ENCODE data around the gene EFCAB5. TPM values are rescaled to one million over a fixed set of nuclear protein-coding genes. Genes with fewer than 3 reads are reported as not detected.

The EFCAB5 gene
- total and polyA plus RNA-seq, 4 donors: under 0.01 to 0.05 TPM; not detected in 2

DNA sequence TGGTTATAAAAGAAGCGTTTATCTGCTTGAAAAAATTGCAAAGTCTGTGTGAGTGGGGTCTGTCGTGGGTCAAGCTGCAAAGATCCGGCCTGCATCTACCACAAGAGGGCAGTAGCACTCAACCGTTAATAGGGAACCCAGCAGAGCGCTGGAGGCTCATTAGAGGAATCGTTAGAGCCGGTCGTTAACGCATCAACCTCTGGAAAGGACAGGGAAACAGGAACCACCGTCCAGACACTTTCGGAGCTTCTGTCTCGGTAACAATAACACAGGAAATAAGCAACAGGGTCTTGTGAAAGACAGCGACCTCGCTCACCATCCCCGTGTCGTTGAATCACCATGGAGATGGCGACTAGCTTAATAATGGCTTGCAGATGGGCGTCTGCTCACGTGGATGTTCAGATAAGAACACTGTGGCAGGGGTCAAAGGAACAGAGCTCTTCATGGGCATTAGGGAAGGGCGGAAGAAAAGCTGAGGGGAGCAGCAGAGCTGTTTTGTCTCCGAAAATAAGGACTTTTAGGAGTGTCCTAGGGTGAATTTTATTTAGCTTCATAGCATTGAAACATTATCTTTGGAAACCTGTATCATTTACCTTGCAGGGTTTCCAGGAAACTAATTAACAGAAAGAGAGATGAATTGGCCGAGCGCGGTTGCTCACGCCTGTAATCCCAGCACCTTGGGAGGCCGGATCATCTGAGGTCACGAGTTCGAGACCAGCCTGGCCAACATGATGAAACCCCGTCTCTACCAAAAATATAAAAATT, 163.3 kb downstream of the EFCAB5 start (continued):
- TF ChIP-seq, protein P1, sequence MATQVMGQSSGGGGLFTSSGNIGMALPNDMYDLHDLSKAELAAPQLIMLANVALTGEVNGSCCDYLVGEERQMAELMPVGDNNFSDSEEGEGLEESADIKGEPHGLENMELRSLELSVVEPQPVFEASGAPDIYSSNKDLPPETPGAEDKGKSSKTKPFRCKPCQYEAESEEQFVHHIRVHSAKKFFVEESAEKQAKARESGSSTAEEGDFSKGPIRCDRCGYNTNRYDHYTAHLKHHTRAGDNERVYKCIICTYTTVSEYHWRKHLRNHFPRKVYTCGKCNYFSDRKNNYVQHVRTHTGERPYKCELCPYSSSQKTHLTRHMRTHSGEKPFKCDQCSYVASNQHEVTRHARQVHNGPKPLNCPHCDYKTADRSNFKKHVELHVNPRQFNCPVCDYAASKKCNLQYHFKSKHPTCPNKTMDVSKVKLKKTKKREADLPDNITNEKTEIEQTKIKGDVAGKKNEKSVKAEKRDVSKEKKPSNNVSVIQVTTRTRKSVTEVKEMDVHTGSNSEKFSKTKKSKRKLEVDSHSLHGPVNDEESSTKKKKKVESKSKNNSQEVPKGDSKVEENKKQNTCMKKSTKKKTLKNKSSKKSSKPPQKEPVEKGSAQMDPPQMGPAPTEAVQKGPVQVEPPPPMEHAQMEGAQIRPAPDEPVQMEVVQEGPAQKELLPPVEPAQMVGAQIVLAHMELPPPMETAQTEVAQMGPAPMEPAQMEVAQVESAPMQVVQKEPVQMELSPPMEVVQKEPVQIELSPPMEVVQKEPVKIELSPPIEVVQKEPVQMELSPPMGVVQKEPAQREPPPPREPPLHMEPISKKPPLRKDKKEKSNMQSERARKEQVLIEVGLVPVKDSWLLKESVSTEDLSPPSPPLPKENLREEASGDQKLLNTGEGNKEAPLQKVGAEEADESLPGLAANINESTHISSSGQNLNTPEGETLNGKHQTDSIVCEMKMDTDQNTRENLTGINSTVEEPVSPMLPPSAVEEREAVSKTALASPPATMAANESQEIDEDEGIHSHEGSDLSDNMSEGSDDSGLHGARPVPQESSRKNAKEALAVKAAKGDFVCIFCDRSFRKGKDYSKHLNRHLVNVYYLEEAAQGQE (IDR thresholded peaks at IDR 0.05): peak; percentile 39
- TF ChIP-seq RXRA (IDR thresholded peaks at IDR 0.05) (peak; percentile 54 to 73), SP1 (IDR thresholded peaks at IDR 0.05) (peak; percentile 54), ZBTB33 (IDR thresholded peaks at IDR 0.05) (no peak), JUND (IDR thresholded peaks at IDR 0.05) (no peak)

GRCh38 chr17:30112794-30113193, 171.4 kb downstream of the EFCAB5 start:
- no peaks in the 10 kb centered on the region for H3K27me3 ChIP-seq (ENCODE audit: control insufficient read depth in 4 of 4, insufficient read depth in 4 of 4, low read length in 3 of 4)
- H3K27ac ChIP-seq (ENCODE audit: low read depth in 1 of 2, low read length in 2 of 2): no peak overlapping the region
- no peaks in the 10 kb centered on the region for H3K36me3 ChIP-seq (ENCODE audit: control insufficient read depth in 4 of 4, insufficient read depth in 3 of 4, low read depth in 1 of 4, low read length in 3 of 4)
- TF ChIP-seq ZBTB33 (IDR thresholded peaks at IDR 0.05): no peak
- TF ChIP-seq SP1 (IDR thresholded peaks at IDR 0.05): no peak
- peak in 1 of 2 donors; percentile 14 for TF ChIP-seq EGR1 (IDR thresholded peaks at IDR 0.05; ENCODE audit: low read depth in 2 of 2)
- H3K9me3 ChIP-seq (ENCODE audit: control insufficient read depth in 4 of 4, low read length in 3 of 4): no peaks in the 10 kb centered on the region
- DNase-seq (ENCODE audit: low spot score): no peak
- peaks cover 0 to 5% (median under 1%) of the 10 kb centered on the region in 4 donors for H3K4me1 ChIP-seq (ENCODE audit: control insufficient read depth in 4 of 4, insufficient read depth in 4 of 4, low read length in 3 of 4)
- no peak overlapping the region for H3K9ac ChIP-seq (ENCODE audit: low read depth in 1 of 2, low read length in 2 of 2)
- H3K4me3 ChIP-seq (ENCODE audit: low read depth in 1 of 3, low read length in 3 of 3): no peak overlapping the region

- Histone ChIP-seq H3K27me3 (ENCODE audit: control insufficient read depth in 4 of 4, insufficient read depth in 4 of 4, low read length in 3 of 4) (no peaks in the 10 kb centered on the region), H3K36me3 (ENCODE audit: control insufficient read depth in 4 of 4, insufficient read depth in 3 of 4, low read depth in 1 of 4, low read length in 3 of 4) (no peaks in the 10 kb centered on the region), H3K9ac (ENCODE audit: low read depth in 1 of 2, low read length in 2 of 2) (no peak overlapping the region), H3K4me3 (ENCODE audit: low read depth in 1 of 3, low read length in 3 of 3) (no peak overlapping the region), H3K4me1 (ENCODE audit: control insufficient read depth in 4 of 4, insufficient read depth in 4 of 4, low read length in 3 of 4) (peaks cover 0 to 10% (median 2%) of the 10 kb centered on the region in 4 donors), H3K9me3 (ENCODE audit: control insufficient read depth in 4 of 4, low read length in 3 of 4) (no peaks in the 10 kb centered on the region), H3K27ac (ENCODE audit: low read depth in 1 of 2, low read length in 2 of 2) (no peak overlapping the region)
- no peak for DNase-seq (ENCODE audit: low spot score)
- TF ChIP-seq EGR1 (IDR thresholded peaks at IDR 0.05; ENCODE audit: low read depth in 2 of 2): no peak
- peak; percentile 27 for TF ChIP-seq ZBTB33 (IDR thresholded peaks at IDR 0.05)
- no peak for TF ChIP-seq GABPA (IDR thresholded peaks at IDR 0.05 in 1 of 2, conservative IDR thresholded peaks at IDR 0.05 in 1 of 2)
- no peak for TF ChIP-seq JUND (IDR thresholded peaks at IDR 0.05)
- peak in 1 of 2 donors; percentile 13 for TF ChIP-seq HNF4A (conservative IDR thresholded peaks at IDR 0.05)
- TF ChIP-seq, protein P2, sequence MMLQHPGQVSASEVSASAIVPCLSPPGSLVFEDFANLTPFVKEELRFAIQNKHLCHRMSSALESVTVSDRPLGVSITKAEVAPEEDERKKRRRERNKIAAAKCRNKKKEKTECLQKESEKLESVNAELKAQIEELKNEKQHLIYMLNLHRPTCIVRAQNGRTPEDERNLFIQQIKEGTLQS (IDR thresholded peaks at IDR 0.05): no peak
- TF ChIP-seq, protein P1 (IDR thresholded peaks at IDR 0.05): no peak
- TF ChIP-seq NR2F2 (IDR thresholded peaks at IDR 0.05): no peak
- TF ChIP-seq, protein P3, sequence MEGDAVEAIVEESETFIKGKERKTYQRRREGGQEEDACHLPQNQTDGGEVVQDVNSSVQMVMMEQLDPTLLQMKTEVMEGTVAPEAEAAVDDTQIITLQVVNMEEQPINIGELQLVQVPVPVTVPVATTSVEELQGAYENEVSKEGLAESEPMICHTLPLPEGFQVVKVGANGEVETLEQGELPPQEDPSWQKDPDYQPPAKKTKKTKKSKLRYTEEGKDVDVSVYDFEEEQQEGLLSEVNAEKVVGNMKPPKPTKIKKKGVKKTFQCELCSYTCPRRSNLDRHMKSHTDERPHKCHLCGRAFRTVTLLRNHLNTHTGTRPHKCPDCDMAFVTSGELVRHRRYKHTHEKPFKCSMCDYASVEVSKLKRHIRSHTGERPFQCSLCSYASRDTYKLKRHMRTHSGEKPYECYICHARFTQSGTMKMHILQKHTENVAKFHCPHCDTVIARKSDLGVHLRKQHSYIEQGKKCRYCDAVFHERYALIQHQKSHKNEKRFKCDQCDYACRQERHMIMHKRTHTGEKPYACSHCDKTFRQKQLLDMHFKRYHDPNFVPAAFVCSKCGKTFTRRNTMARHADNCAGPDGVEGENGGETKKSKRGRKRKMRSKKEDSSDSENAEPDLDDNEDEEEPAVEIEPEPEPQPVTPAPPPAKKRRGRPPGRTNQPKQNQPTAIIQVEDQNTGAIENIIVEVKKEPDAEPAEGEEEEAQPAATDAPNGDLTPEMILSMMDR (IDR thresholded peaks at IDR 0.05; ENCODE audit: low read depth, low read length, missing input control): no peak
Measured at GRCh38 chr17:30113213-30113612, 171.8 kb downstream of the EFCAB5 start.
